Hepatocyte (in vitro differentiated cells): ENCODE data around the gene TTC28. TPM values are rescaled to one million over a fixed set of nuclear protein-coding genes. Genes with fewer than 3 reads are reported as not detected.
A peak's percentile ranks its signal among the peaks of the same experiment; 100 is the strongest.
"Not testable (repeated sequence)": the region's sequence is repeated elsewhere in the genome, so short reads cannot be mapped to it uniquely, and the experiment has no call there.

ENCODE experiments used
- DNase-seq: peaks from one replicate; pipeline ENCODE4 v3.0.0-alpha.2; 2016; ENCODE audit warnings: low spot score
- H2AFZ ChIP-seq: fragments of 200-600 bp; sonication (generic); 2 replicates; pipeline ENCODE4 v1.6.0; 2016; ENCODE audit warnings: antibody characterized with exemption, mild to moderate bottlenecking
- H3K27ac ChIP-seq: fragments of 200-600 bp; sonication (generic); 2 replicates; pipeline ENCODE4 v1.5.1; 2016; ENCODE audit warnings: mild to moderate bottlenecking
- H3K27me3 ChIP-seq: fragments of 200-600 bp; sonication (generic); 2 replicates; pipeline ENCODE4 v1.6.1; 2016
- H3K36me3 ChIP-seq: fragments of 200-600 bp; sonication (generic); replicated peaks from 2 replicates; pipeline ENCODE4 v1.5.1; 2016; ENCODE audit warnings: low read depth; ENCODE audit not compliant: insufficient read depth
- H3K4me1 ChIP-seq: fragments of 200-600 bp; sonication (generic); 2 replicates; pipeline ENCODE4 v1.5.1; 2016; ENCODE audit warnings: mild to moderate bottlenecking, moderate library complexity; ENCODE audit not compliant: insufficient read depth
- H3K4me2 ChIP-seq: fragments of 200-600 bp; sonication (generic); 2 replicates; pipeline ENCODE4 v1.6.0; 2016
- H3K4me3 ChIP-seq: fragments of 200-600 bp; sonication (generic); 2 replicates; pipeline ENCODE4 v1.5.1; 2016; ENCODE audit warnings: mild to moderate bottlenecking
- H3K79me2 ChIP-seq: fragments of 200-600 bp; sonication (generic); 2 replicates; pipeline ENCODE4 v1.6.0; 2017; ENCODE audit warnings: mild to moderate bottlenecking
- H3K9me2 ChIP-seq: fragments of 200-600 bp; sonication (generic); replicated peaks from 2 replicates; pipeline ENCODE4 v1.6.0; 2017; ENCODE audit warnings: mild to moderate bottlenecking; ENCODE audit not compliant: insufficient read depth
- H3K9me3 ChIP-seq: fragments of 200-600 bp; sonication (generic); 2 replicates; pipeline ENCODE4 v1.5.1; 2016; ENCODE audit warnings: low read depth, mild to moderate bottlenecking
- H4K20me1 ChIP-seq: fragments of 200-600 bp; sonication (generic); 2 replicates; pipeline ENCODE4 v1.6.0; 2016; ENCODE audit warnings: mild to moderate bottlenecking; ENCODE audit not compliant: insufficient read depth, poor library complexity, severe bottlenecking
- CTCF ChIP-seq: fragments of 200-600 bp; sonication (generic); IDR thresholded peaks from 2 replicates; pipeline ENCODE4 v1.5.1; 2016; ENCODE audit warnings: antibody characterized with exemption, mild to moderate bottlenecking; ENCODE audit not compliant: poor library complexity
- EZH2 ChIP-seq: fragments of 200-600 bp; sonication (generic); IDR thresholded peaks from 2 replicates; pipeline ENCODE4 v1.6.1; 2016; ENCODE audit warnings: antibody characterized with exemption, mild to moderate bottlenecking, borderline replicate concordance
- EZH2phosphoT487 ChIP-seq: fragments of 200-600 bp; sonication (generic); IDR thresholded peaks from one replicate; pipeline ENCODE4 v1.6.1; 2018; ENCODE audit warnings: antibody characterized with exemption, mild to moderate bottlenecking, low read depth, moderate library complexity; ENCODE audit not compliant: unreplicated experiment, severe bottlenecking
- whole genome bisulfite sequencing: methylation state at CpG from one replicate; pipeline ENCODE4 v1.1.6; 2016; ENCODE audit warnings: low lambda C conversion rate; ENCODE audit errors: missing lambda C conversion rate; 5-methylcytosine and 5-hydroxymethylcytosine counted together
- polyA plus RNA-seq: library from polyadenylated mRNA; unstranded; fragments of >200 nt; fragmentation: Nextera tagmentation; extraction: Ambion mirVana; gene quantifications from 2 replicates; pipeline ENCODE4 v1.2.1, GENCODE V29; 2016
- total RNA-seq: library from RNA; depleted of rRNA; stranded (reverse); fragments of >200 nt; gene quantifications from 2 replicates; pipeline ENCODE4 v1.2.3, GENCODE V29; 2014

The TTC28 gene
- total and polyA plus RNA-seq, 2 experiments from 2014 or later, result 14.7 to 30.4 TPM

DNA sequence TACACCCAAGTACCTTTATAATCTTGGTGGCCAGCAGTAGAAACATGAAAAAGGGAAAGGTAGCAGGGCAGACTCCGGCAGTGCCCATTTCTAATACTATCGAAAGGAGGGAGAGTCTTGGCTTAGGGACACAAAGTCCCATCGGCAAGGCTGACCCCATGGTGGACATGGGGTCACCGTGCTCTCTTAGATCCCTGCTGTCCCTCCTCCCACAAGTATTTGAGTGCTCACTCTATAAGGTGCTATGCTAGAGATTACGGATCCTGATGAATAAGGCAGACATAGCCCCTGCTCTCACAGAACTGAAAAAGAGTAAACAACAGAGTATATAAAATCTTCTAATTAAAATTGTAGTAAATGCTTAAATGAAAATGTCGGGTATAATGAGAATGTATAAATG, 588.2 kb downstream of the TTC28 start:
- no peak overlapping the region for H3K27ac ChIP-seq
- TF ChIP-seq EZH2phosphoT487 (no peak), CTCF (no peak), EZH2 (no peak)
- H3K9me3 ChIP-seq, result no peaks in the 10 kb centered on the region
- DNase-seq, result no peak
- WGBS, result 95% methylated on average over 6 of the region's 6 CpGs
- H2AFZ ChIP-seq, result no peak overlapping the region
- no peaks in the 10 kb centered on the region for H3K27me3 ChIP-seq
- no peaks in the 10 kb centered on the region for H3K9me2 ChIP-seq
- H3K4me2 ChIP-seq, result no peak overlapping the region
- peaks cover 10% of the 10 kb centered on the region for H3K4me1 ChIP-seq
- no peaks in the 10 kb centered on the region for H3K36me3 ChIP-seq
- no peaks in the 10 kb centered on the region for H4K20me1 ChIP-seq
- no peak overlapping the region for H3K4me3 ChIP-seq
- H3K79me2 ChIP-seq, result no peaks in the 10 kb centered on the region

DNA sequence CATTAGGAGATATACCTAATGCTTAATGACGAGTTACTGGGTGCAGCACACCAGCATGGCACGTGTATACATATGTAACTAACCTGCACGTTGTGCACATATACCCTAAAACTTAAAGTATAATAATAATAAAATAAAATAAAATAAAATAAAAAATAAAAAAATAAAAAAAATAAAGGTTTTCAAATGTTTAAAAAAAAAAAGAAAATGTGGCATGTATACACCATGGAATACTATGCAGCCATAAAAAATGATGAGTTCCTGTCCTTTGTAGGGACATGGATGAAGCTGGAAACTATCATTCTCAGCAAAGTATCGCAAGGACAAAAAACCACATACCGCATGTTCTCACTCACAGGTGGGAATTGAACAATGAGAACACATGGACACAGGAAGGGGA, 590.1 kb downstream of the TTC28 start:
- not testable (repeated sequence) for H3K4me2 ChIP-seq, H3K9me2 ChIP-seq, H3K27ac ChIP-seq, H3K4me3 ChIP-seq, H2AFZ ChIP-seq, H3K9me3 ChIP-seq, H3K36me3 ChIP-seq, H3K27me3 ChIP-seq, H4K20me1 ChIP-seq, H3K79me2 ChIP-seq, DNase-seq
- 93% methylated on average over 5 of the region's 5 CpGs for WGBS
- peaks cover 10% of the 10 kb centered on the region for H3K4me1 ChIP-seq

- no peaks in the 10 kb centered on the region for H3K36me3 ChIP-seq
- no peak overlapping the region for H3K4me3 ChIP-seq
- H3K9me3 ChIP-seq, result no peaks in the 10 kb centered on the region
- no peak overlapping the region for H3K4me2 ChIP-seq
- TF ChIP-seq EZH2phosphoT487 (no peak), CTCF (no peak), EZH2 (no peak)
- DNase-seq, result no peak
- no peaks in the 10 kb centered on the region for H3K27me3 ChIP-seq
- H3K27ac ChIP-seq, result no peak overlapping the region
- H3K4me1 ChIP-seq, result peaks cover 3% of the 10 kb centered on the region
- no peaks in the 10 kb centered on the region for H3K79me2 ChIP-seq
- WGBS, result 64% methylated on average over 3 of the region's 3 CpGs
- H4K20me1 ChIP-seq, result no peaks in the 10 kb centered on the region
- H3K9me2 ChIP-seq, result no peaks in the 10 kb centered on the region
- no peak overlapping the region for H2AFZ ChIP-seq
These were observed 602.5 kb downstream of the TTC28 start for GRCh38 chr22:28077166-28077565.

GRCh38 chr22:28075358-28075981, 604.2 kb downstream of the TTC28 start:
- Histone ChIP-seq H3K79me2 (no peaks in the 10 kb centered on the region), H3K9me2 (no peaks in the 10 kb centered on the region), H4K20me1 (no peaks in the 10 kb centered on the region), H3K4me1 (peaks cover 3% of the 10 kb centered on the region), H3K9me3 (no peaks in the 10 kb centered on the region), H3K27ac (peak overlapping the region; percentile 51), H2AFZ (no peak overlapping the region), H3K4me2 (no peak overlapping the region), H3K36me3 (no peaks in the 10 kb centered on the region), H3K27me3 (no peaks in the 10 kb centered on the region), H3K4me3 (no peak overlapping the region)
- TF ChIP-seq EZH2phosphoT487 (no peak), CTCF (no peak), EZH2 (no peak)
- peak; percentile 53 for DNase-seq
- WGBS, result 73% methylated on average over 6 of the region's 6 CpGs
